22Rv1 (cell line): ENCODE results near the gene LRRC46.

Experiments
- CTCF ChIP-seq: fragments of 450-650 bp; IDR thresholded peaks from 2 replicates; pipeline ENCODE4 v1.5.1; 2017; ENCODE audit warnings: mild to moderate bottlenecking
- ZFX ChIP-seq: fragments of 450-650 bp; IDR thresholded peaks from 2 replicates; pipeline ENCODE4 v1.6.1; 2017; ENCODE audit warnings: antibody characterized with exemption, borderline replicate concordance

GRCh38 chr17:47853616-47854015, 22.1 kb downstream of the LRRC46 start:
- no peak for TF ChIP-seq CTCF
- TF ChIP-seq ZFX, result no peak
